HG02678 (cell line): Measurements from ENCODE around the gene TEX38.
"Not testable (repeated sequence)": the region's sequence is repeated elsewhere in the genome, so short reads cannot be mapped to it uniquely, and the experiment has no call there.

ENCODE experiments used
- ATAC-seq: cut with Tn5 transposase; IDR thresholded peaks from one replicate; pipeline ENCODE4 v1.9.1; 2021; ENCODE audit warnings: mild to moderate bottlenecking, moderate library complexity; ENCODE audit not compliant: unreplicated experiment

TEX38 gene

DNA sequence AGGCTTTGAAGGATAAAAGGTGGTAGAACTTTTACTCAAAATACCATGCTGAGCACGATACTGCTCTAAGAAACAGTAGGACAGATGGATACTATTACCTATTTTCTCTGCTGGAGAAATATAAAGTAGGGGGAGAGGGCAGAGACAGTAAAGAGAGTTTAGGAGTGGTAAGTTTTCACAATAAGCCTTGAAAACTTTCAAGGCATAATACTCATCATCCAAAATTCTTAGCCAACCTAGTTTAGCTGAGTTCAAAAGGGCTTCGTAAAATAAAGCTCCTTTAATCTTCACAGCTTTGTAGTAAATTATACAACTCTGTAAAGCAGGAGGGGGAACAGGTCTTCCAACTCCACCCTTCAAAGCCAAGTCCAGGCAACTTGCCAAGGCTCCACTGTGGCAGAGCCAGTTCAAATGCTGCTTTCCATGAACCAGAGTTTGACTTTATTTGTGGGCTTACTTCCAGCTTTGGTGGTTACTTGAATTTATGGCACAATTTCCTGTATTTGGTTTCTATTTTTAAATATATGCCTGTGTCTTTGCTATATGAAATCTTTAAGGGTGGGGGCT is 15.5 kb downstream of the TEX38 start:
- ATAC-seq: no peak

DNA sequence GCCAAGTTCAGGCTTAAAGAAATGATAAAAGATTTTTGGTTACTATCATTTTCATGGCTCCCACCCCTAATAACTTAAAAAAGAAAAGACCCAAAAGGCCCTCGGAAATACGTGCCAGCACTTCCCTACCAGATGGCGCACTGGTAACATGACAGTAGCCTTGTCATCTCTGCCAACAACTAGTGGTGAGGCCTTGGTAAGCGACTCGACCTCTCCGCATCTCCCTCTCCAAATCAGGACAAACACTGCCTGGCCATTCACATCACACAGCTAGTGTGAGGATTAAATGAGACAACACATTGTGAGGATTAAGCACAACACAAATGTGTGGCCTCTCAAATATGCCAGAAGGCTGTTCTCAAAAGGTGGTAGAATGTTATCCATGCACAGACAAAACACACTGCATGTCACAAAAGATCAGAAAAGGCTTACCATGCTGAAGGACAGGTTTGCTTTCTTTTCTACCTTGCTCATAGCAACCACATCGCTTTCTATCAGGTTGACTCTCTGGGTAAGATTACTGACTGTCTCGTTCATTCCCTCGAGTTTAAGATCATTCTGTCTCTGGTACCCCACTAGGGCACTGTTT is 16.4 kb downstream of the TEX38 start:
- ATAC-seq: no peak

DNA sequence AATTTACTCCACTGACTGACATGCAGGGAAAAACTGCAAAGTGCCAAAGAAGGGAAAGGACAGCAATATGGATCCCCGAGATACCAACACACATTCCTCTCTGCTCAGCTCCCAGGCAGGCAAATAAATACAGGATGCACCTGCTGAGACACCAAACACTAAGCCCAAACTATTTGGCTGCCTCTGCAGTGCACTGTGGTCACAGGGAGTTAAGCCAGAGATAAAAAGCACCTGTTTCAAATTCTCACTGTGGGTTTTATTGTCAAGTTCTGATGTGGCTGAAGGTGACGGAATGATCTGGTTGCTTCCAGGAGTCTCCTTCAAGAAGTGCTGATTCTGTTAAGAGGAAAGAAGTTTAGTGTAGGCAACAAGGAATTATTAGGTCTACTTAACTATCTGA is 17.7 kb downstream of the TEX38 start:
- ATAC-seq: no peak

DNA sequence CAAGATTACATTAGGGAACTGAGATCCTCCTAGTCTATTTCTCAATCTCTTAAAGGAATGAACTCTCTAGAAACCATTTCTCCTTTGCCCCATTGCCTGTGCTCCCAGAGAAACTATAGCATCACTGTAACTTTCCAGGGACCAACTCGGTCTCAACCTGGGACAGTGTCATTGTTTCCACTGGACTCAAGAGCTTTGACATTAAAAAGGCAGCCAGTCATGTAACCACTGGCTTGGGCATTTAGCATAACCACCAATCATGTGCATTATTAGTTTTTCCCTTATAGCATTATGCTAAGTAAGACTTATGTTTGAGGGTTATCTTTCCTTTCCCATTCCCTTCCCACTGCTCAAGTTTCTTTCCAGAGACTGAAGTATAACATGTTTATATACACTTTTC is 18.2 kb downstream of the TEX38 start:
- no peak for ATAC-seq

DNA sequence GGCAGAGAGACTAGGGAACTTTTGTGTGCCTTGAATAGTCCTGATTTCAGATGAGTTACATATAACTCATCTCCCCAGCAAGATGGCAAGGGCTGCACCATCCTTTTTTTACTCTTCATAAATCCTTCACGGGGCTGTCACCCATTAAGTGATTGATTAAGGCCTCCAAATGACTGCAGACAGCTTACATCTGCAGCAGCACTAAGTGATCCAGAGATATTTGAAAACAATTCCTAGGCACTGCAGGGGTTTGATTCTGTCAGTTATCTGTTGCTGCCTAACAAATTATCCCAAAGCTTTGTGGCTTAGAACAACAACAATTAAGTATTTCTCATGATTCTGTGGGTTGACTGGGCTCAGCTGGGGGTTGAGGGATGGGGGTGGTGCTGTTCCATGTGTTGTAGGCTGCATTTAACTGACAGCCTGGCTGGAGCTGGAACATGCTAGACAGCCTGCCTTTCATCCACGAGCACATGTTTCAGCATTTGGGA is 19.3 kb downstream of the TEX38 start:
- ATAC-seq: no peak

DNA sequence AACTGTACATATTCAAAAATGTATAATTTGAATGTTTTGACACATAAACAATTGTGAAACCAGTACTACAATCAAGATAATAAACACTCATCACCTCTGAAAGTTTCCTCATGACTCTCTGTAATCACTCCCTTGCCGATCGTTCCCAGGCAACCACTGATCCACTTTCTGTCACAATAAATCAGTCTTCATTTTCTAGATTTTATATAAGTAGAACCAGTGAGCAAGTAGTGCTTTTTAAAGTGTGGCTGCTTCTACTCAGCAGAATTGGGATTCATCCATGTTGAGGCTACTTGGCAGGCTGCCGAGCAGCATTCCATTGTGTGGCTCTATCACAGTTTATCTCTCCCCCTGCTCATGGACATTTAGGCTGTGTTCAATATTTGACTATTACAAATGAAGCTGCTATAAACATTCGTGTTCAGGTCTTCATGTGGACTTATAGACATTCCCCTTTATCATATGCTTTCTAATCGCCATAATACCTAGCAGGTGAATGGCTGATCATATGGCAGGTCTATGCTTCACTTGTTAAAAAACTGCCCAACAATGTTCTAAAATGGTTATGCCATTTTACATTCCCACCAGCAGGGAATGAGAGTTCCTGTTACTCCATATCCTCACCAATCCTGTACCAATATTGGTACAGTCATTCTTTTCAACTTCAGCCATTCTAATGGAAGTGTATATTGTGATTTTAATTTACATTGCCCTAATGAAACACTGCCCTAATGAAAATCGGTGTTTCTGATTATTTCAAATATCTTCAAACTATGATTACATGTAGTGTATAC is 20.5 kb downstream of the TEX38 start:
- no peak for ATAC-seq

DNA sequence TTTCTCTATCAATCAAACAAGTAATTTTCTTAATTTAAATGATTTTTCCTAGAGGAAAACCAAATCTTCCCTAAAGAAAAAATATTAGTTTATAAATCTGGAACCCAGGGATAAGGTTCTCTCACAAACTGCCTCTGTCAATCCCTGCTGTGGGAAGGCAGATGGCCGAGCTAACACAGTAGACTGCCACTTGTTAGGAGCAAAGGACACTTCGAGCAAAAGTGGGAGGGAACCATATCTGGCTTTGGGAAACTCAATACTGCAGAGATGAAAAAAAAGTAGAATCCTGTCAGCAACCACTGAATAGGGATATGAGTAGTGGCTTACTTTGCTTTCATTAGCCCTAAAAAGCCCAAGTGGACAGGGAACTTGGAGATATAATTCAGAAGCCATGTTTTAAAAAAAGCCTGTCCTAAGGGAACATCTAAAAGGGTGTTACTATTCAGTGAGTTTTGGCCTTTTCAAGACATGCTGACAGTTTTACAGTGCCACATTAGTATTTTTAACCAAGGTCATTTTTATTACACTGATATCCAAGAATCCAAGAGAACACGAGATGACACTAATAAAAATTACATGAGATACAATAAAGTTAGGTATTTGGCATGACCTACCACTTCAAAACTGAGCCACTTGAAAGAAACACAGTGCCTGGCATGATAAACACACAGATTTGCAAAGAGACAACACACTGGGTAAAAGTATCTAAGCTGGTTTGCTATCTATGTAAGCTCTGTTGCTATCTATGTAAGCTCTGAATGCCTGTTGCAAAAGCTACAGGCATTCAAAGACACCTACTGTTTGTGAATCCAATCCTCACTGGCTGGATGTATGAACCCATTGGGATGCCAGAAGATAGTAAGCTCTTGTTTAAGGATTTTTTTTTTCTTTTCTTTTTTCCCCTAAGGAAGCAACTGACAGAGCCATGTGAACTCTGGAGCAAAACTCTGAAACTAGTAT is 21.4 kb downstream of the TEX38 start:
- ATAC-seq: no peak

DNA sequence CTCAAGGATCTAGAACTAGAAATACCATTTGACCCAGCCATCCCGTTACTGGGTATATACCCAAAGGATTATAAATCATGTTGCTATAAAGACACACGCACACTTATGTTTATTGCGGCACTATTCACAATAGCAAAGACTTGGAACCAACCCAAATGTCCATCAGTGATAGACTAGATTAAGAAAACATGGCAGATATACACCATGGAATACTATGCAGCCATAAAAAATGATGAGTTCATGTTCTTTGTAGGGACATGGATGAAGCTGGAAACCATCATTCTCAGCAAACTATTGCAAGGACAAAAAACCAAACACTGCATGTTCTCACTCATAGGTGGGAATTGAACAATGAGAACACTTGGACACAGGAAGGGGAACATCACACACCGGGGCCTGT is 23.0 kb downstream of the TEX38 start:
- not testable (repeated sequence) for ATAC-seq

DNA sequence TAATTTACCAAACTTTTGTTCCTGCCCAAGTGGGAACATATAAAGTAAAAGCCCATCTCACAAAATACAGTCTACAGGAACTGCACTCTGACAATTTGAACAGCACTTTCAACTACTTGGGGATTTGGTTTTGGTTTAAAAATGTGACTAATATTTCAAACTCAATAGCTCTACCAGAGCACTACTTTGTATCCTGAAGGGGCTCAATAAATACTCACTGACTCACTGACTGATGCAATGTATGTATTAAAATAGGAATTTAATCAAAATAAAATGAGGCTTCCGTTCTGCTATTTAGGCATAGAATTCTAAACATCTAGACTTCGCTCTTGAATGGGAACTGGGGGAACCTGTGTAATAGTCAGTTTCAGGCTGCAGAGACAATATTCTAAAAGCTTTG is 25.4 kb downstream of the TEX38 start:
- ATAC-seq: no peak

DNA sequence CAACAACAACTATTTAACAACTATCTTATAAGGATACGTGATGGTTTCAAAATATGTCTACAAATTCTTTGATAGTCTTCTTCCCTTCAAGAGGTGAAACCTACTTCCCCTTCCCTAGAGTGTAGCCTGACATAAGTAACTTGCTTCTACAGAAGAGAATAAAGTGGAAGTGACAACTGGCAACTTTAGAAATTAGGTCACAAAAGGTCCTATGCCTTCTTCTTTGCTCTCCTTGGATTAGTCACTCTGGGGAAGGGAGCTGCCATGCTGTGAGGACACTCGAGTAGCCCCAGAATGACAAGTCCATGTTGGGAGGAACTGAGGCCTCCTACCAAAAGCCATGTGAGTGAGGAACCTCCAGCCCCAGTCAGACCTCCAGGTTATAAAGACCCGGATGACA is 28.0 kb downstream of the TEX38 start:
- no peak for ATAC-seq

DNA sequence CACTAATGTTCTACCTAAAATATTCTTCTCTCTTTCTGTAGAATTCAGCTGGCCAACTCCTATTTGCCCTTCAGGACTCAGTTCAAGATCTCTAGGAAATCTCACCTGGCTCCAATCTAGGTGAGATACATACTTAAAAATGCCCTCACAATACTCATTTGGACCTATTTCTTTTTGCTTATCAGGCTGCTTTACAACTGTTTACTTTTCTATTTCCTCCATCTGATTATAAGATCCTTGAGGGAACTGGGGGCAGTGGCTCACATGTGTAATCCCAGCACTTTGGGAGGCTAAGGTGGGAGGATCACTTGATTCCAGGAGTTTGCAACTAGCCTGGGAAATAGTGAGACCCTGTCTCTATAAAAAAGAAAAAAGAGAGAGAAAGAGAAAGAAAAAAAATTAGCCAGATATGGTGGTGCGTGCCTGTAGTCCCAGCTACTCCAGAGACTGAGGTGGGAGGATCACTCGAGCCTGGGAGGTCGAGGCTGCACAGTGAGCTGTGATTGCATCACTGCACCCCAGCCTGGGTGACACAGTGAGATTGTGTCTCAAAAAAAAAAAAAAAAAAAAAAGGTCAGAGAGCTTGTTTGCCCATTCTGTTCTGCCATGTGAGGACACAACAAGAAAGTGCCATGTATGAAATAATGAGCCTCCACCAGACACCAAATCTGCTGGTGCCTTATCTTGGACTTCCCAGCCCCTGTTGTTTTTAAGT is 32.4 kb downstream of the TEX38 start:
- ATAC-seq: no peak

DNA sequence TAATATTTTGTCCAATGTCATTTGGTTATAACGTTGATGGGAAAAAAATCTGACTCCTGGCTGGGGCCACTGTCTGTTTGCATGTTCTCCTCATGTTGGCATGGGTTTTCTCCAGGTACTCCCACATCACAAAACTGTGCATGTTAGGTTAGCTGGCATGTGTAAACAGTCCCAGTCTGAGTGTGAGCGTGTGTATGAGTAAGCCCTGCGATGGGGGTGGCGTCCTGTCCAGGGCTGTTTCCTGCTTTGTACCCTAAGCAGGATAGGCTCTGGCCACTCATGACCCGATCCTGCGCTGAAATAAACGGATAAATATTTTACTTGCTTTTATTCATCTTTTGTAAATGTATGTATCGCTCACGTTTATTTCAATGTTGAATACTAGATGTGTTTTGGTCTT is 33.8 kb downstream of the TEX38 start:
- ATAC-seq: no peak

DNA sequence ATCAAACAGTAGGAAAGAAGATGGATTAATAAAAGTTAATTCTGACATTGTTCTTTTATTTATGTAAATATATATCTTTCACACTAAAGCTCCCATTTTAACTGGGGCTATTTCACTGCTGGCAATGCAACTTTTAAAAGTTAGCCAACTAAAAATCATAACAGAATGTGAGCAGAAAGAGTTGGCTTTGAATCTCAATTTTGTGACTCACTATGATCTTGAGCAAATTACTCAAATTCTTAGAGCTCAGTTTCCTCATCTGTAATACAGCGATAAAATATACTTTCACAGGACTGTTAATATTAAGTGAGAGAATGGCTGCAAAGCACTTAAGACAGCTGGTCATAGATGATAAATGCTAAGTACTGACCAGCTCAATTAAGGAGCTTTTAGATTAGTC is 36.5 kb downstream of the TEX38 start:
- ATAC-seq: no peak

DNA sequence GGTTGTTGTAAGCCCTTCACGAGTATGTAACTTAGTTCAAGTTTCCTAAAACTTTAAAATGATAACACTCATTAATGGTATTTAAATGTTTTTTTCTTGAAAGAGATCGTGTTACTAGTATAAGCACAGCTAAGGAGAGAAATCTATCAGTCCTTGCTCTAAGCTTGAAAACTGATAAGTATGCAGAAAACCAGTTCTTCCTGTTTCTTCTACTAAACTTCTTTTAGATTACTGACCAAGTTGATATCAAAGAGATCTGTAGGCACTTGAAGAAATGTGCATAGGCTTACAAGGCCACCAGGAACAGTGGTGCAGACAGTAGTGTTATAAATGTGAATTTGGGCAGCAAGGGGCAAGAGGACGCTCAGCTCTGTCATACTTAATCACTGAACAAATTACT is 43.3 kb downstream of the TEX38 start:
- no peak for ATAC-seq

DNA sequence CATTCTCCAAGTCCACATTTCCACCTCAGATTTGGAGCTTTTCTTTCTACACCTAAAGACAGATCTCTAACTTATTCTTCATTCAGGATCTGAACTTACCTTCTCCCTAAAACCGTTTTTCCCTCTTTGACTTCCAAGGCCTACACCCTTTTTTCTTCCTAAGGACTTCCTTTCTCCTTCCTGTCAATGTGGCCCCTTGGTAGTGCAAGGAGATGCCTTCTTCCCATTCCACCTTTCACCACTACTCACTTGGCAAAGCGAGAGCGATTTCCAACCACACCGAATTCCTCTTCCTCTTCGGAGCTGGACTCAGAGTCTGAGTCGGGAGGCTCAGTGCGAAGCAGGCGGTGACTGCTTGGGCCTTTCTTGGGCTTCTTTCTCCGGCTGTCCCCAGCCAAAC is 46.0 kb downstream of the TEX38 start:
- ATAC-seq: no peak

DNA sequence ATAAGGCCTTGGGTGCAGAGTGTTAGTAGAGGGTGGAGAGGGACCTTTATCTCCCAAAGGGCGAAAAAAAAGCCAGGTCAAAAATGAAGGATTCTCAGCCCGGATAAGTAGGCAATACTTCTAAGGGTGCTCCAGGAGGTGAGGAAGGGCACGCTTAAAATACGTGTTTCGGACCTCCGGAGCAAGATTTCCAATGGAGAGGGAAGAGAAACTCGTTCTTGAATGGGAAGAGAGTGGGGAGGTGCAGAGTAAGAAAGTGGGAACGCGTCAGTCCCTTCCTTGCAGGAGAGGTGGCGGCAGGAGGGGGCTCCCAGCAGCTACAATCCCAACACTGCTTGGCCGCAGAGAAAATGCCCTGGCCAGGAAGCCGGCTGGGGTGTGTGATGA is 46.7 kb downstream of the TEX38 start:
- no peak for ATAC-seq

DNA sequence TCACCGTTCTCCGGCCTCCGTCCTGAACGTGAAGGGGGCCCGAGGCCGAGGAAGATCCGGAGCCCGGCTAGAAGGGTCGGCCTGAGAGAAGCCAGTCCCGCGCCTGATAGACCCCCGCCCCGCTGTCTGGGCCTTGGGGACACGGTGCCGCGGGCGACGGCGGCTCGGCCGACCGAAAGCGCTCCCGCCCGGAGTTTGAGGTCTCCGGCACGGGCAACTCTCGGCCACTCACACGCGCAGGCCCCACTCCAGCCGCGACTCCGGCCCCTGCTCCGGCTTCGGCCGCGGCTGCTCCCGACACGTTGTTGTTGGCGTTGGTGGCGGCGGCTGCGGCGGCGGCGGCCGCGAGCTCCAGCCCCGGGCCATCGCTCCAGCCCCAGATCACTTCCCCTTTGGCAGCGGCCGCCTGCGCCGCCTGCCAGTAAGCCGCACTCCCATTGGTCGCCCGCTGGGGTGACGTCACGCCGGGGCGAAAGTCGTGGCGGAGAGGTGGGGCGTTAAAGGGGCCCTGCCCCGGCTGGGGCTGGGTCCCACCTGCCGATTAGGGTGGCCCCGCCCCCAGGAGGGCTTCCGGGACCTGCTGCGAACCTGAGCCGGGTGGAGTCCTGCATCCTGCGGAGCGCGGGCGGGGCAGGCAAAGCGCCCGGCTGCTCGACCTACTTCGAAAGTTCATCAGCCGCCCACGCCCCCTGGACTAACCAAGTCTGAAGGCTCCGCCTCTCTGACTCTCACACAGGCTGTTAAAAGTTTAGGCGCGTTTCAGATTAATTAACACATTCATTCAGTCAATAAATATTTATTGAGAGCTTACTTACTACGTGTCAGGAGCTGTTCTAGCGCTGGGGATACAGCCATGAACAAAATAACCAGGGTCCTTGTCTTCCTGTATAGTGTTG is 47.3 kb downstream of the TEX38 start, which contains the start of gene EFCAB14:
EFCAB14 (minus strand) TSS at position 388 of the 896 bp plus-strand sequence. CDS start 1,027 bp downstream, outside the sequence.
- ATAC-seq: peak; percentile 98

DNA sequence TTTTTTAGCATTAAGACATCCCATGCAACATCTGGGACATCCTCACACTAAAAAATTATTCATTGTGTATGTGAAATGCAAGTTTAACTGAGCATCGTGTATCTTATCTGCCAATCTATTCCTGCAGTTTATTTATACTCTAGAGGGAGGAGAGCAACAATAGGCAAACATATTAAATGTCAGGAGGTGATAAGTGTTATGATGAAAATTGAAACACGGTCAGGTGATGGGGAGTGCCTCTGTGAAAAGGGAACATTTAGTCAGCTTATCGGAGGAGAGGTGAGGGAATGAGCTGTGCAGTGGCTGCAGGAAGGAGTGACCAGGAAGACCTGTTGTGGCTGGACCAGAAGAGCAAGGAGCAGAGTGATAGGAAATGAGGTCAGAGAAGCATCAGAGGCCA is 48.0 kb downstream of the TEX38 start:
- ATAC-seq: no peak

DNA sequence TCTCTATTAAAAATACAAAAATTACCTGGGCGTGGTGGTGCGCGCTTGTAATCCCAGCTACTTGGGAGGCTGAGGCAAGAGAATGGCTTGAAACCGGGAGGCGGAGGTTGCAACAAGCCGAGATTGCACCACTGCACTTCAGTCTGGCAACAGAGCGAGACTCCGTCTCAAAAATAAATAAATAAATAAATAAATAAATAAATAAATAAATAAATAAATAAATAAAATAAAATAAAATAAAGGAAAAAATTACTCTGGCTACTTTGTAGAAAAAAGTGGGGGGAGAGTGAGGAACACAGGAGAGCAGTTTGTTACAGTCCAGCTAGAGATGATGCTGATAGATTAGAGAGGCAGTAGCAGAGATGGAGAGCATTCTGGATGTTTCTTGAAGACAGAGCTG is 48.7 kb downstream of the TEX38 start:
- not testable (repeated sequence) for ATAC-seq
